HL-60/S4 (cell line): ENCODE results near the gene COL4A2.
"Not testable (repeated sequence)": the region's sequence is repeated elsewhere in the genome, so short reads cannot be mapped to it uniquely, and the experiment has no call there.

Source experiments
- in situ Hi-C: fragments of 300-500 bp; cut with MboI; formaldehyde crosslinking; loops from 2 replicates; pipeline ENCODE4 v1.14.3; 2022; ENCODE audit warnings: low sequenced_read_pairs

The COL4A2 gene

DNA sequence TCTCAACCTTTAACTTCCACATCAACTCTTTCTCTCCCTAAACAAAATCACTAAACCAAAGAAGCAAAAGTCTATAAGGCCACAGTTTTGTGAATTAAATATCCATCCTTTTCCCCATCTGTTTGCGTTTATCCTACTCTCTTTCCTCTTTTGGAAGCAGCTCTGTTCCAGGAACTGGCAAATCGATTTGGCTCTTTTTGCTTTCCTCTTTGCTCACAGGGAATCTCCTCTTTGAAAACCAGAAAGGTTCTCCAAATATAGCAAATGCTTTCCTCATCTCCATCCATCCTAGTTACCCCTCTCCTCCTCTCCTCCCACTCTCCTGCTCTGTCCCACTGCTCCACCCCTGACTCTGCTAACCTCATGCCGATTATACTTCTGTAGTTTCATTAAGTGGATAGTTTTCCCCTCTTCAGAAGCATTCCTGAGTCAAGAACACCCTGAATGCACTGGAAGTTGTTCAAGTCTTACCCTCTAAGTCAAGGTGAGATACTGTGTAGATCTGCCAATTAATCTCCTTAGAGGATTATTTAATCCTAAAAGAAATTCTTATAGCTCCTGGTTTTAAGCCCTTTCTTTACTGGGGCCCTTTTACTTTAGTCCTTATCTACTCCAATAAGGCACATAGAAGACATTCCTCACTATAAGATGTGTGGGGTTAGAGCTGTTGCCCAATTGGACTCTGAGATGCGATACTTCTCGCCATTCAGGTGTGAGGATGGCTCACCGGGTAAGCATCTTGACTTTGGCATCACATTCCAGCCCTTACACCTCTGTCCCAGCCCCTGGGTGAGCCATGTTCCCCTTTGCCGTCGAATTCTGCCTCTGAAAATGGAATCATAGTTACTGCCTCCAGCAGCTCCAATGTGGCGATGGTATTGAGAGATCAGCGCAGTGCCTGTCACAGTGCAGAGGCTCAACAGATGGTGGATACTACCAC, 67.6 kb downstream of the COL4A2 start:
- in situ Hi-C loops, result no loop called here

GRCh38 chr13:110376120-110376519, 69.0 kb downstream of the COL4A2 start:
- in situ Hi-C loops, result no loop called here

- in situ Hi-C loops, result no loop called here
These were observed 70.2 kb downstream of the COL4A2 start for GRCh38 chr13:110377178-110377825.

- in situ Hi-C loops, result no loop called here
These were observed 70.7 kb downstream of the COL4A2 start for GRCh38 chr13:110377826-110378201.

DNA sequence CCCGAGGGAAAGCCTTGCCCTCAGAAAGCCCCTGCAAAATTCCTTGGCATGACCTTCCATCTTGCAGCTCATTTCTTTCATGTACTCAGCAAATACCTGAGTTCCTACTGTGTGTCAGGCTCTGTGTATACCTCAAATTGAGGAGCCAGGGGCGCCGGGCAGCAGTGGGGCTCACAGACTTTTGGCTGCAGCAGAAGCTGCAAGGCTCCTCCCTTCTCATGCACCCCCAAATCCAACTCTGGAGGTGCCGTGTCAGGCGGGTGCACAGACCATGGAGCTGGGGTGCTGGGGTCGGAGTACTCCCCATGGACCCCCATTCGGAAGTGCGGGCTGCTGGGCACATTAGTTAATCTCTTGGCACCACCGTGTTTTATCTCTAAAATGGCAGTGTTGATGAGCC, 72.3 kb downstream of the COL4A2 start:
- in situ Hi-C loops, result no loop called here

DNA sequence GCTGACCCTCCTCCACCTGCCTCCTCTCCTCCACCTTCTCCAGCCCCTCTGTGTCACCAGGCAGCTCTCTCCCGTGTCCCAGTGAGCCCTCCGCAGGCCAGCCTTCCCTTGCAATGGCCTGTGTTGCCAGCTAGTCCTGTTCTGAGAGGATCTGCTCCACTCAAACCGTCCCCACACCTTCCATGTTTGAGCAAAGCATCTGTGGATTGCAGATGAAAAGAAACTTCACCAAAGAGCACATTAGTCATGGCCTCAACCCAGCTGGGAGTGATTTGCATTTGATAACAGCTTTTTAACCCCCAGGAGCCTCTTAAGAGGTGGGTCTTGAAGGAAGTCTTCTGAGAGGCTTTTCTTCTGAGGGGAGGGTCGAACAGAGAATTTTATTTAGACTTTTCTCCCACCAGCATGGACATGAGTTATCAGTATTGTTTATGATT, 72.8 kb downstream of the COL4A2 start:
- in situ Hi-C loops, result no loop called here

DNA sequence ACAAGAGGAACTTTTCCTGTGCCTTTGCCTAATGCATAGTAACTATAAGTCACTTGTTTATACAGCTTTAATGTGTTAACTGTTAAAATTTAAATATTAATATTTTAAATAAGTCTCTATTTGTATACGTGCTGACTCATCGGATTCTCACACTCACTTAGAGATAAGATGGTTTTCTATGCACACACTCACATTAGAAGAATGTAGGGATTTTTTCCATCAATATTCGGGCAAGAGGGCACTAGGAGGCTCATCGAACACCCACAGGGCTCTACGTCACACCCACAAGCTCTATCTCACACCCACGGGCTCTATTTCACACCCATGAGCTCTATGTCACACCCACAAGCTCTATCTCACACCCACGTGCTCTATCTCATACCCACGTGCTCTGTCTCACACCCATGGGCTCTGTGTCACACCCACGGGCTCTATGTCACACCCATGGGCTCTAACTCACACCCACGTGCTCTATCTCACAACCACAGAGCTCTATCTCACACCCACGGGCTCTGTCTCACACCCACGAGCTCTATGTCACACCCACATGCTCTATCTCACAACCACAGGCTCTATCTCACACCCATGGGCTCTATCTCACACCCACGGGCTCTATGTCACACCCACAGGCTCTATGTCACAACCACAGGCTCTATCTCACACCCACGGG, 73.4 kb downstream of the COL4A2 start:
- in situ Hi-C loops, result no loop called here

DNA sequence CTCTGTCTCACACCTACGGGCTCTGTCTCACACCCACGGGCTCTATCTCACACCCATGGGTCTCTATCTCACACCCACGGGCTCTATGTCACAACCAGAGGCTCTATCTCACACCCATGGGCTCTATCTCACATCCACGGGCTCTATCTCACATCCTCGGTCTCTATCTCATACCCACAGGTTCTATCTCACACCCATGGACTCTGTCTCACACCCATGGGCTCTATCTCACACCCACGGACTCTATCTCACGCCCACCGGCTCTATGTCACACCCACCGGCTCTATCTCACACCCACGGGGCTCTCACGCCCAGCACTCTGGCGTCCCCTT, 73.9 kb downstream of the COL4A2 start:
- in situ Hi-C loops, result no loop called here

- in situ Hi-C loops, result no loop called here
These were observed 75.1 kb downstream of the COL4A2 start for GRCh38 chr13:110382229-110382628.

DNA sequence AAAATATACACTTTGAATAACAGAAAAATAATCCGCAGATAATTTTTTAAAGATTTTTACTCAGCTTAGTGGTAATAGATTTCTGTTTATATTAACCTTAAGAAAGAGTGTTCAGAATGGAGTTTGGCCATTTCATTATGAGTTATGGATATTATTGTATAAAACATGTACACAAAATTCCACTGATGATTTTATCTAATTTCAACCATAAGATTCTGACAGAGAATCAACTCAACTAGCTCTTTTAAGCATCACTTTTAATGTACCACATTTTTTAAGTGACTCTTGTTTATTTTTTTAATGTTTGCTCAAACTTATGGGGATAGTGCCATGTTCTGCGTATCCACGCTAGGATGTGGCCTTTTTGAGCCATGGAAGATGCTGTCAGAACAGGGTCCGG, 75.7 kb downstream of the COL4A2 start:
- in situ Hi-C loops, result no loop called here

- in situ Hi-C loops, result no loop called here
These were observed 80.5 kb downstream of the COL4A2 start for GRCh38 chr13:110387451-110388107.

DNA sequence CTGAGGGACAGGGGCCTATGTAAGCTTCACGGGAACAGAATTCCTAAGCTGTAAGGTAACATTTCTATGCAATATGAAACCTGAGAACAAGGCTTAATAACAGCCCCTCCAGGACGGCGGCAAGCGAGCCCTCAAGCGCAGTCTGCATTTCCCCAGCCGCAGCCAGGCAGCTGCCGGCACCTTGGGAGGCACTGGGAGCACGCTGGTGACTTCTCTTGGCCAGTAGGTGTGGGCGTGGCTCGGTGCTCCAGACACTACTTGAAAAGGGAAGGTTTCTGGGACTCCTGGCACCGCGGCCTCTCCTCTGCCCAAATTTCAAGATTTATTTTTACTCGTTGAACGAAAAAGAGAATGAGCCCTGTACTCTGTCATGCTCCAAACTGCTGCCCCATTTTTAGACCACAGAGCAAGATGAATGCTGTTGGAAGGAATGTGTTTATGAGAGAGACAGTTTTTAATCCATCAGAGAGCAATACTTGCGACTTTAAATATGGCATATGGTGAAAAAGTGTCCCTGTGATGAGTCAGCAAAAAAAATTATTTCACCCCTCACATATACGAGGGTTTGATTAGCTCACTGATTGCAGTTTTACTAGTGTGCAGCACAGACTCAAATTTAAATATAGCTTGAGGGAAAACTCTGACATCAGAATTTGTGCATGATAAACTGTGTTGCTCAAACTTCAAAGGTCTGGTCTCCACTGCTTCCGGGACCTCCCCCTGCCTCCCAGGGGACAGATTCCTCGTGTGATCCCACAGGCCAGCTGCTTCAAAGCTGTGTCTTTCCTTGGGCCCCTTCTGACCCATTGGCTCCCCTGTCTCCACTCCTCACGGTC, 81.2 kb downstream of the COL4A2 start:
- in situ Hi-C loops, result no loop called here

DNA sequence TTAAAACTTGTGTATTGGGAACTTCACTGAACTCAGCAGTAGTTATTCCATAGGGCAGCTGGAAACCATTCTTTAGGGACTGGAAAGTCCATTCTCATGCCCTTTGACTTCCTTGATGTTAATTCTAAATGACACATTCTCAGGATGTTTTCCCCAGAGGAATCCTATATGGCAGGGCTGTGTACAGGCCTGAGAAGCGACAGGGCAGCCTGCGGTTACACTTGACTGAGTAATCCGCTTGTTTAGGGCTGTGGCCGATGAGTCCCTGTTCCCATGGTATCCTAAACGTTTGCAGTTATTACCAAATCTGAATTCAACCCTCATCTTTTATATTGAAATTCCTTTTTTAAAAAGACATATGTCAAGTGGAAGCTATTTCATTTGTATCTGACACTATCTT, 83.5 kb downstream of the COL4A2 start:
- in situ Hi-C loops, result no loop called here

DNA sequence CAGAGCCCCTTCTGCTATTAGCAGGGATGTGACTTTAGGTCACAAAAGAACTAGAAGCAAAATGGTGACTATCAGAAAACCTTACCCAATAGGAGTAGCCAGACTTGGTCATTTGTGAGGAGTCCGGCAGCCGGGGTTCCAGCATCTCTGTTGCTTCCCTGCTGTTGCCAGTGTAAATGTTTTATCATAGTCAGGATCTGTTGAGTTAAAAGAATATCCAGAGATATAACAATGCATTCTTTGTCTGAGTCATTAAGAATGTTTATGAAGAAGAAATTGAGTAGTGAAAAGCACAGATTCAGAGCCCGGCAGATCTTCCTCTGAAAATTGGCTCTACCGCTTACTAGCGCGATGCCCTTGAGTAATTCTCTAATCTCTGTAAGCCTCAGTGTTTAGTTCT, 84.2 kb downstream of the COL4A2 start:
- in situ Hi-C loops, result no loop called here

DNA sequence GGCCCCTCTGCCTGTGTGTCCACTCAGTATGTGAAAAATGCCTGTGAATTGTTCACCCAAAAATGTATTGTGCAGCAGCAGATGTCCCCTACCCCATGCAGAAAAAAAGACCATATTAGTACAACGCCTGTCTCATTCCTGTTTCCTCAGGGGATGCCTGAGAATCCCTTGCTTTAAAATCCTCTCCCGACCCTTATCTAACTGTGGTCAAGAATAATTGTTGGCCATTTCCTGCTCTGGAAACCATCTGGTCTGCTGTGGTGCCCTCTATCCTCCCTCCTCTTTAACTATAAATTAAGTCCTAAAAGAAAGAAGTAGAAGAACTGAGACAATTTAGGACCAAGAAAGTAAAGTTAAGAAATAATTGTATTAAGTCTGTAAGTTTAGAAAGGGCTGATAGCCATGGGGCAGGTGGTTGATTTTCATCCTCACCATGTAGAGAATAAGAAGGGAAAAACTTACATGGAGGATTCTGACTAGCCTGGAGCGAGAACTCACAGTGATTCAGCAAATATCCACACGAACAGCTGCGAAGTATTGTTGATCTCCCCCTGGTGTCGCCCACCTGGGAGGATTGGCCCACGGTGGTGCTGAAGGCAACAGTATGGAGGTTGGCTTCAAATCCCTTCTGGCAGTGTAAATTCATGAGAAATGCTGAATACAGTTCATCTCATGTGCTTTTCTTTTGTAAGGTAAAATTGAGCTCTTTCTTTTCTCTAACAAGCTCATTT, 85.6 kb downstream of the COL4A2 start:
- in situ Hi-C loops, result no loop called here

DNA sequence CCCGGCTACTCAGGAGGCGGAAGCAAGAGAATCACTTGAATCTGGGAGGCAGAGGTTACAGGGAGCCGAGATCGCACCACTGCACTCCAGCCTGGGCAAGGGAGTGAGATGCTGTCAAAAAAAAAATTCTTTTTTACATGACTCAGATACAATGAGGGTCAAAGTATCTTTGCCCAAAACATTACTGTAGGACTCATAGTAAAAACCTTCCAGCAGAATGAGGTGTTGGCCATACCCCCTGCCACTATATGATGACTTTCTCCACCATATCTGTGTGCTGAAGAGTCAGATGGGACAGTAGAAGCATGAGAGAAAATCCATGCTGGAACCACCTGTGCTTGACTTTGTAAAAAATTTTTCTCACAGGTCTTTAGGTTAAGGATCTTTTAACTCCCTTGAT, 86.7 kb downstream of the COL4A2 start:
- in situ Hi-C loops, result no loop called here

- in situ Hi-C loops, result no loop called here
These were observed 87.3 kb downstream of the COL4A2 start for GRCh38 chr13:110394371-110394841.

- in situ Hi-C loops, result not testable (repeated sequence)
These were observed 88.5 kb downstream of the COL4A2 start for GRCh38 chr13:110395616-110396015.

DNA sequence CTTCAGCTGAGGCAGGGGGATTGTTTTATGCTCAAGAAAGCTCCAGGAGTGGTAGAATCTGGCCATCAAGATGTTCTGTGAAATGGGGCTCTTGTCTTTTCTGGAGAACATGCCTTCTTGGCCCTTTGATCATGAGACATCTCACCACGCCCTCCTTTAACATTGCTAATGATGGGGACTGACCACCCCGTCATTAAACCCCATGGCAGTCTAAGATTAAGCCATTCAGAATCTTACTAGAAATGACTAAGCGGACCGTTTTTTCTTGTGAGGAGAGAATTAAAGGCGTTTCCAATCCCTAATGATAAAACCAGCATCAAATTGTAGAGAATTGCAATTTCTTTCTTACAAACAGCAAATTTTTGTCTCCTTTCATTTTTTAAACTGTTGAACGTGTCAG, 89.4 kb downstream of the COL4A2 start:
- in situ Hi-C loops, result no loop called here

DNA sequence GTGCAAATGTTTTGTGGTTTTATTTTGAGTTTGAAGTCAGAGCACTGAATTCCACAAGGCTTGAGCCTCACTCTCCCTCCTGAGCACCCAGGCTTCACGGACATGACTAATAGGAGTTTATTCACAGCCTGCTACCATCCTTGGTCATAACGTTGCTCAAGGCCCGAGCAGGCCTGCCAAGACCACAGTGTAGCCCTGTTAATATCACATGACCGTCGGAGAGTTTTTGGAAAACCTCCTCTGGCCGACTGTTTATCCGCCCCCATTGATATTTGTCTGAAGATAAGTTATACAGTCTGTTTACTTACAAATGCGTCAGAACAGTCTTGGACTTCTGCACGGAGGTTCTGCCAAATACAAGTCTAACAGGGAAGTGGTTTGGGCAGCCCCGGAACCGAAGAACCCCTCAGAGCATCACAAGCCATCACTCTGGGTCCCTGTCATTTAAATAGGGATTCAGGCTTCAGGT, 89.9 kb downstream of the COL4A2 start:
- in situ Hi-C loops, result no loop called here
